WERI-Rb-1 (cell line): ENCODE data around the gene TNFSF11.

Source experiments
- DNase-seq: peaks from one replicate; pipeline ENCODE4 v3.0.0-alpha.2; 2020
- H3K27ac ChIP-seq: fragments of 250-450 bp; sonication (Bioruptor Pico); 2 replicates; pipeline ENCODE4 v1.5.1; 2020; ENCODE audit warnings: mild to moderate bottlenecking, moderate library complexity
- H3K27me3 ChIP-seq: fragments of 250-450 bp; sonication (Bioruptor Pico); 2 replicates; pipeline ENCODE4 v1.5.1; 2021; ENCODE audit warnings: mild to moderate bottlenecking, low read depth, moderate library complexity; ENCODE audit not compliant: insufficient read depth, severe bottlenecking
- H3K36me3 ChIP-seq: fragments of 250-450 bp; sonication (Bioruptor Pico); 2 replicates; pipeline ENCODE4 v1.5.1; 2020; ENCODE audit warnings: mild to moderate bottlenecking, moderate library complexity
- H3K4me3 ChIP-seq: 2 replicates; pipeline ENCODE4 v1.5.1; 2011; ENCODE audit warnings: low read depth, mild to moderate bottlenecking, control low read depth, low read length
- H3K9me3 ChIP-seq: fragments of 250-450 bp; sonication (Bioruptor Pico); 2 replicates; pipeline ENCODE4 v1.5.1; 2021; ENCODE audit warnings: mild to moderate bottlenecking, moderate library complexity; ENCODE audit not compliant: severe bottlenecking
- CTCF ChIP-seq: IDR thresholded peaks from 2 replicates; pipeline ENCODE4 v1.5.1; 2011; ENCODE audit warnings: low read depth, mild to moderate bottlenecking, control low read depth, inconsistent platforms, low read length

The TNFSF11 gene

GRCh38 chr13:42569576-42570344 is 4.2 kb upstream of the TNFSF11 start:
- Histone ChIP-seq H3K27ac (no peak overlapping the region), H3K27me3 (no peaks in the 10 kb centered on the region), H3K4me3 (no peak overlapping the region), H3K36me3 (no peaks in the 10 kb centered on the region), H3K9me3 (no peaks in the 10 kb centered on the region)
- no peak for TF ChIP-seq CTCF
- no peak for DNase-seq

- no peaks in the 10 kb centered on the region for H3K27me3 ChIP-seq
- no peaks in the 10 kb centered on the region for H3K9me3 ChIP-seq
- H3K4me3 ChIP-seq = no peak overlapping the region
- no peak for TF ChIP-seq CTCF
- no peaks in the 10 kb centered on the region for H3K36me3 ChIP-seq
- no peak overlapping the region for H3K27ac ChIP-seq
- DNase-seq = no peak
These were observed 2.1 kb upstream of the TNFSF11 start for GRCh38 chr13:42571895-42572294.

GRCh38 chr13:42574435-42575311 is 721 bp downstream of the TNFSF11 start:
- no peak overlapping the region for H3K4me3 ChIP-seq
- no peak for TF ChIP-seq CTCF
- DNase-seq = no peak
- H3K36me3 ChIP-seq = no peaks in the 10 kb centered on the region
- no peaks in the 10 kb centered on the region for H3K27me3 ChIP-seq
- no peak overlapping the region for H3K27ac ChIP-seq
- H3K9me3 ChIP-seq = no peaks in the 10 kb centered on the region

GRCh38 chr13:42575938-42576337 is 2.0 kb downstream of the TNFSF11 start:
- no peaks in the 10 kb centered on the region for H3K27me3 ChIP-seq

DNA sequence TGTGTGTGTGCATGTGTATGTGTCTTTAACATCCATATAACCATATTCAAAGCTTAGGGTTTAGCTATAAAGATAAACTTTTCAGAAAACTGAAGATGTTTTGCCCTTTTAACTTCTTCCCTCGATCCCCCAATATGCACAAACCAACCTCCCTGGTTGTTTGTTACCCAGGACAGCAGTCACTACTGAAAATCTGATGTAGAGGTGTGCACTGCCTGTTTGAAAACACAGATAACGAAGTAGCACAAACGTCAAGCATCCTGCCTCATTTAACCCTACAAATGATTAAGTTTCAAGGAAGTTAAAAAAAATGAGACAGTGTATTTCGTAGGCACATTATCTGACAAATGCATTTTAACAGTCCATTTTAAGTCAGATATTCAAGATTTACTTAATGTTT is 3.6 kb downstream of the TNFSF11 start:
- H3K4me3 ChIP-seq = no peak overlapping the region
- no peak for DNase-seq
- H3K27me3 ChIP-seq = no peaks in the 10 kb centered on the region
- no peaks in the 10 kb centered on the region for H3K36me3 ChIP-seq
- no peaks in the 10 kb centered on the region for H3K9me3 ChIP-seq
- TF ChIP-seq CTCF = no peak
- no peak overlapping the region for H3K27ac ChIP-seq

More at GRCh38 chr13:42575938-42576337, 2.0 kb downstream of the TNFSF11 start:
- Histone ChIP-seq H3K4me3 (no peak overlapping the region), H3K36me3 (no peaks in the 10 kb centered on the region), H3K9me3 (no peaks in the 10 kb centered on the region), H3K27ac (no peak overlapping the region)
- TF ChIP-seq CTCF = no peak
- no peak for DNase-seq
